Neural progenitor cell (in vitro differentiated cells): ENCODE results near the gene JAK3. TPM values are rescaled to one million over a fixed set of nuclear protein-coding genes. Genes with fewer than 3 reads are reported as not detected.

Experiments
- DNase-seq: peaks from one replicate; pipeline ENCODE4 v3.0.0-alpha.2; 2016; ENCODE audit warnings: low spot score
- H2AFZ ChIP-seq: fragments of 200-600 bp; sonication (generic); replicated peaks from 2 replicates; pipeline ENCODE4 v1.6.1; 2016; ENCODE audit warnings: antibody characterized with exemption
- H3F3A ChIP-seq: fragments of 200-600 bp; sonication (generic); 2 replicates; pipeline ENCODE4 v1.6.1; 2016; ENCODE audit warnings: antibody characterized with exemption, low read depth
- H3K27ac ChIP-seq: fragments of 200-600 bp; sonication (generic); 2 replicates; pipeline ENCODE4 v1.5.1; 2016; ENCODE audit warnings: mild to moderate bottlenecking
- H3K27me3 ChIP-seq: fragments of 200-600 bp; sonication (generic); 2 replicates; pipeline ENCODE4 v1.6.1; 2016; ENCODE audit warnings: mild to moderate bottlenecking, moderate library complexity
- H3K36me3 ChIP-seq: fragments of 200-600 bp; sonication (generic); 2 replicates; pipeline ENCODE4 v1.5.1; 2016
- H3K4me1 ChIP-seq: fragments of 200-600 bp; sonication (generic); 2 replicates; pipeline ENCODE4 v1.6.1; 2016; ENCODE audit warnings: mixed run types
- H3K4me2 ChIP-seq: fragments of 200-600 bp; sonication (generic); 2 replicates; pipeline ENCODE4 v1.6.1; 2016
- H3K4me3 ChIP-seq: fragments of 200-600 bp; sonication (generic); 2 replicates; pipeline ENCODE4 v1.5.1; 2016
- H3K79me2 ChIP-seq: fragments of 200-600 bp; sonication (generic); 2 replicates; pipeline ENCODE4 v1.6.1; 2016; ENCODE audit warnings: low read depth
- H3K9ac ChIP-seq: fragments of 200-600 bp; sonication (generic); 2 replicates; pipeline ENCODE4 v1.6.1; 2016
- H3K9me3 ChIP-seq: fragments of 200-600 bp; sonication (generic); 2 replicates; pipeline ENCODE4 v1.5.1; 2016; ENCODE audit warnings: low read depth
- H4K20me1 ChIP-seq: fragments of 200-600 bp; sonication (generic); 2 replicates; pipeline ENCODE4 v1.6.1; 2016; ENCODE audit warnings: low read depth
- H3K27ac Mint-ChIP-seq: 3 replicates; pipeline ENCODE4 v1.8.0; 2021; ENCODE audit warnings: mixed read lengths
- H3K27me3 Mint-ChIP-seq: 2 replicates; pipeline ENCODE4 v1.8.0; 2022; ENCODE audit warnings: low read depth, mild to moderate bottlenecking, inconsistent platforms, moderate library complexity, mixed read lengths; ENCODE audit not compliant: insufficient read depth
- H3K36me3 Mint-ChIP-seq: 3 replicates; pipeline ENCODE4 v1.8.0; 2021; ENCODE audit warnings: mixed read lengths
- H3K4me1 Mint-ChIP-seq: 3 replicates; pipeline ENCODE4 v1.8.0; 2021; ENCODE audit warnings: mixed read lengths
- H3K4me3 Mint-ChIP-seq: 3 replicates; pipeline ENCODE4 v1.8.0; 2021; ENCODE audit warnings: mild to moderate bottlenecking, moderate library complexity, mixed read lengths
- H3K9me3 Mint-ChIP-seq: 3 replicates; pipeline ENCODE4 v1.8.0; 2020; ENCODE audit warnings: mixed read lengths
- EZH2 ChIP-seq: fragments of 200-600 bp; sonication (generic); IDR thresholded peaks from 2 replicates; pipeline ENCODE4 v1.6.1; 2017; ENCODE audit warnings: antibody characterized with exemption, mild to moderate bottlenecking, moderate library complexity
- EZH2phosphoT487 ChIP-seq: fragments of 200-600 bp; sonication (generic); IDR thresholded peaks from 2 replicates; pipeline ENCODE4 v1.6.1; 2017; ENCODE audit warnings: antibody characterized with exemption
- total RNA-seq: library from RNA; depleted of rRNA; stranded (reverse); fragments of >200 nt; gene quantifications from 2 replicates; pipeline ENCODE4 v1.2.3, GENCODE V29; 2015; ENCODE audit warnings: low replicate concordance
- TF ChIP-seq, protein P1 (sequence below): fragments of 200-600 bp; sonication (generic); IDR thresholded peaks from 2 replicates; pipeline ENCODE4 v1.5.1; 2017; ENCODE audit warnings: antibody characterized with exemption, mild to moderate bottlenecking

JAK3 gene
- total RNA-seq, 1 donor from 2014 or later, result 3.4 TPM

DNA sequence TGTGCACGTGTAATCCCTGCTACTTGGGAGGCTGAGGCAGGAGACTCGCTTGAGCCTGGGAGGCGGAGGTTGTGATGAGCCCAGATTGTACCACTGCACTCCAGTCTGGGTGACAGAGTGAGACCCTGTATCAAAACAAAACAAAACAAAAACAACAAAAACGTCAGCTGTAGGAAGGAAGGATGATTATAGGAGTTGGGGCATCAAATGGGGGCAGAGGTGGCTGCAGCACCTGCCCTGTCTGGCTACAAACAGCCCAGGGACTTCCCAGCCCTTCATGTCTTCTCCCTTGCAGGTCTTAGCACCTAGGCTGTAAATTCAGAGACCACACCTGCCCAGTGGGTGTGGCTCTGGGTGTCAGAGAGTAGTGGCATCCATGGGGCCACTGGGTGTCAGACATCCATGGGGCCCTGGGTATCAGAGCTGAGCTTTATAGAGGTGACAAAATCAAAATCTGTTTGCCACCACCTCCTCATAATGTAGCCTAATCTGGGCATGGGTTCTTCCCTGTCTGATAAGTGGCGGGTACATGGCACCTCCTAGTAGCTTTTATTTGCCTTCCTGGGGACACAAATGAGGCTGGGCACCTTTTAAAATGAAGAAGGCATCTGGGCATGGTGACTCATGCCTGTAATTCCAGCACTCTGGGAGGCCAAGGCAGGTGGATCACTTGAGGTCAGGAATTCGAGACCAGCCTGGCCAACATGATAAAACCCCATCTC is 57.6 kb downstream of the JAK3 start:
- peaks cover 21% of the 10 kb centered on the region for H3K27me3 ChIP-seq
- no peak overlapping the region for H3K4me2 ChIP-seq
- Mint-ChIP-seq H3K27ac (no peak overlapping the region), H3K4me3 (no peak overlapping the region), H3K36me3 (no peaks in the 10 kb centered on the region), H3K9me3 (no peaks in the 10 kb centered on the region), H3K27me3 (peaks cover 16% of the 10 kb centered on the region), H3K4me1 (peaks cover 13% of the 10 kb centered on the region)
- H3K27ac ChIP-seq, result no peak overlapping the region
- H3K9ac ChIP-seq, result no peak overlapping the region
- H4K20me1 ChIP-seq, result no peaks in the 10 kb centered on the region
- H2AFZ ChIP-seq, result no peak overlapping the region
- TF ChIP-seq EZH2 (no peak), EZH2phosphoT487 (no peak)
- TF ChIP-seq, protein P1, sequence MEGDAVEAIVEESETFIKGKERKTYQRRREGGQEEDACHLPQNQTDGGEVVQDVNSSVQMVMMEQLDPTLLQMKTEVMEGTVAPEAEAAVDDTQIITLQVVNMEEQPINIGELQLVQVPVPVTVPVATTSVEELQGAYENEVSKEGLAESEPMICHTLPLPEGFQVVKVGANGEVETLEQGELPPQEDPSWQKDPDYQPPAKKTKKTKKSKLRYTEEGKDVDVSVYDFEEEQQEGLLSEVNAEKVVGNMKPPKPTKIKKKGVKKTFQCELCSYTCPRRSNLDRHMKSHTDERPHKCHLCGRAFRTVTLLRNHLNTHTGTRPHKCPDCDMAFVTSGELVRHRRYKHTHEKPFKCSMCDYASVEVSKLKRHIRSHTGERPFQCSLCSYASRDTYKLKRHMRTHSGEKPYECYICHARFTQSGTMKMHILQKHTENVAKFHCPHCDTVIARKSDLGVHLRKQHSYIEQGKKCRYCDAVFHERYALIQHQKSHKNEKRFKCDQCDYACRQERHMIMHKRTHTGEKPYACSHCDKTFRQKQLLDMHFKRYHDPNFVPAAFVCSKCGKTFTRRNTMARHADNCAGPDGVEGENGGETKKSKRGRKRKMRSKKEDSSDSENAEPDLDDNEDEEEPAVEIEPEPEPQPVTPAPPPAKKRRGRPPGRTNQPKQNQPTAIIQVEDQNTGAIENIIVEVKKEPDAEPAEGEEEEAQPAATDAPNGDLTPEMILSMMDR, result no peak
- no peak for DNase-seq
- H3F3A ChIP-seq, result no peaks in the 10 kb centered on the region
- no peaks in the 10 kb centered on the region for H3K4me1 ChIP-seq
- H3K9me3 ChIP-seq, result no peaks in the 10 kb centered on the region
- no peak overlapping the region for H3K4me3 ChIP-seq
- H3K36me3 ChIP-seq, result no peaks in the 10 kb centered on the region
- H3K79me2 ChIP-seq, result no peaks in the 10 kb centered on the region

DNA sequence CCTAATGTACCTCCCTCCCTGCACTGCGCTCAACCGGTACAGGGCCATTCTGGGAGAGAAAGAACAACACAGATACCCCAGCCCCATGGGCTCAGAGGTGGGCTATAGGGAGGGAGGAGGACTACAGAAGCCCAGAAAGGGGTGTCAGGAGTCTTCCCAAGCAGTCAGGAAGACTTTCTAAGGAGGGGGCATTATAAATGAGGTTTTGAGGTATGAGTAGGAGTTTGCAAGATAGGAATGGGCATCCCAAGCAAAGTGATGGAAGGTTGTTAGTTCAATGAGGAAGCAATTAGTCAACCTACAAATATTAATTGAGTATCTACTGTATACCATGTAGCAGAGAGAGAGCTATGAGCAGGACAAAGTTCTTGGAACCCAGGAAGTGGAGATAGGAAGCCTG is 59.1 kb downstream of the JAK3 start:
- Histone ChIP-seq H3K4me1 (no peaks in the 10 kb centered on the region), H3K9ac (no peak overlapping the region), H4K20me1 (peaks cover 12% of the 10 kb centered on the region), H2AFZ (no peak overlapping the region), H3K4me3 (no peak overlapping the region), H3K27me3 (peaks cover 5% of the 10 kb centered on the region), H3K79me2 (no peaks in the 10 kb centered on the region), H3F3A (no peaks in the 10 kb centered on the region), H3K36me3 (no peaks in the 10 kb centered on the region), H3K27ac (no peak overlapping the region), H3K4me2 (no peak overlapping the region), H3K9me3 (no peaks in the 10 kb centered on the region)
- Mint-ChIP-seq H3K4me1 (peaks cover 13% of the 10 kb centered on the region), H3K36me3 (peaks cover 5% of the 10 kb centered on the region), H3K4me3 (no peak overlapping the region), H3K9me3 (no peaks in the 10 kb centered on the region), H3K27ac (no peak overlapping the region), H3K27me3 (peaks cover 3% of the 10 kb centered on the region)
- TF ChIP-seq EZH2phosphoT487 (no peak), EZH2 (no peak)
- TF ChIP-seq, protein P1, result no peak
- no peak for DNase-seq

DNA sequence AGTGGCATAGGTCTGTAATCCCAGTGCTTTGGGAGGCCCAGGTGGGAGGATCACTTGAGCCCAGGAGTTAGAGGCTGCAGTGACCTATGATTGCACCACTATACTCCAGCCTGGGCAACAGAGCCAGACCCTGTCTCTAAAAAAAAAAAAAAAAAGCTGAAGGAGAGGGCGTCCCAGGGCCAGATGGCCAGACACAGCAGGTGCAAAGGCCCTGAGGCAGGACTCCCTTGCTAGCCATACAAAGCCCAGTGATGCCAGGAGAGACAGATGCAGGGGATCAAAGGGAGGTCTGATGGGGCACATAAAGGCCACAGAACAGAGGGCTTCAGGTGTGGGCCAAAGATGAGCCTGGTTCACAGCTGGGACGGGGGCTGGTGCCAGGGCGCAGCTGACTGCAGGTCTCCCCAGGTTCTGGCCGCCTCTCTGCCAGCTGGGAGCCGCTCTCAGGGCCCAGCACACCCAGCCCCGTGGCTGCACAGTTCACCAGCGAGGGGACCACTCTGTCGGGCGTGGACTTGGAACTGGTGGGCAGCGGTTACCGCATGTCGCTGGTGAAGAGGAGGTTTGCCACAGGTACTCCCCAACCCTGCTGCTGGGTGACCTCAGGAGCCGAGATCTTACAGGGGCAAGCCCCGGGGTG is 60.4 kb downstream of the JAK3 start:
- no peak for DNase-seq
- no peaks in the 10 kb centered on the region for H3K36me3 ChIP-seq
- TF ChIP-seq EZH2phosphoT487 (no peak), EZH2 (no peak)
- TF ChIP-seq, protein P1, result no peak
- H3K27ac ChIP-seq, result no peak overlapping the region
- H3K79me2 ChIP-seq, result no peaks in the 10 kb centered on the region
- Mint-ChIP-seq H3K4me3 (no peak overlapping the region), H3K9me3 (no peaks in the 10 kb centered on the region), H3K27me3 (no peaks in the 10 kb centered on the region), H3K36me3 (peaks cover 8% of the 10 kb centered on the region), H3K4me1 (peaks cover 11% of the 10 kb centered on the region), H3K27ac (no peak overlapping the region)
- H3K4me1 ChIP-seq, result no peaks in the 10 kb centered on the region
- H3K4me3 ChIP-seq, result no peak overlapping the region
- H2AFZ ChIP-seq, result no peak overlapping the region
- H3K27me3 ChIP-seq, result no peaks in the 10 kb centered on the region
- H3K9ac ChIP-seq, result no peak overlapping the region
- peaks cover 14% of the 10 kb centered on the region for H4K20me1 ChIP-seq
- no peaks in the 10 kb centered on the region for H3K9me3 ChIP-seq
- no peak overlapping the region for H3K4me2 ChIP-seq
- H3F3A ChIP-seq, result no peaks in the 10 kb centered on the region
